Measurements from ENCODE around the gene IDH2. TPM values are rescaled to one million over a fixed set of nuclear protein-coding genes. Genes with fewer than 3 reads are reported as not detected.
A peak's percentile ranks its signal among the peaks of the same experiment; 100 is the strongest.
"Not testable (repeated sequence)": the region's sequence is repeated elsewhere in the genome, so short reads cannot be mapped to it uniquely, and the experiment has no call there.

The IDH2 gene
- total RNA-seq, result 100 to 1,000 TPM in 2 of 4 donors, 10 to 100 TPM in 2; 60.7 to 155 (median 103) TPM

- Histone ChIP-seq H3K9me3 (no peaks in the 10 kb centered on the region), H3K36me3 (no peaks in the 10 kb centered on the region), H3K4me1 (peaks cover 37 to 93% (median 70%) of the 10 kb centered on the region in 3 donors), H3K4me3 (peak within 1 kb of the TSS; percentile 69 to 98 (median 92)), H3K27me3 (no peaks in the 10 kb centered on the region), H3K27ac (peak within 1 kb of the TSS; percentile 96 to 98 (median 97))
- intact Hi-C loops (cut with DNase I), result no loop called here
- WGBS, 2 donors, result 0 to 5% methylated on average over 3 to 6 of the region's 104 CpGs
- TF ChIP-seq CTCF (IDR thresholded peaks at IDR 0.05), result peak in 1 of 6 experiments; percentile 8
- peak in 3 of 4 donors; percentile 77 to 93 (median 91) for TF ChIP-seq POLR2A (IDR thresholded peaks at IDR 0.05)
- no peak for DNase-seq
Measured at GRCh38 chr15:90101969-90102890, at the start of gene IDH2. Gene IDH2 (minus strand): TSS chr15:90102468. CDS start chr15:90102390, 78 bp downstream.

GRCh38 chr15:90150551-90150950 lies 48.3 kb upstream of the IDH2 start:
- H3K9me3 ChIP-seq; H3K27me3 ChIP-seq; intact Hi-C loops (cut with DNase I); H3K27ac ChIP-seq; DNase-seq; H3K4me3 ChIP-seq; H3K36me3 ChIP-seq: not testable (repeated sequence)
- peaks cover 4 to 15% (median 5%) of the 10 kb centered on the region in 3 donors for H3K4me1 ChIP-seq
- WGBS, 2 donors, result 86 to 94% methylated on average over 8 to 10 of the region's 10 CpGs

GRCh38 chr15:90149609-90150340 lies 47.5 kb upstream of the IDH2 start:
- DNase-seq, result no peak
- intact Hi-C loops (cut with DNase I), result no loop called here
- no peaks in the 10 kb centered on the region for H3K27me3 ChIP-seq
- no peak overlapping the region for H3K4me3 ChIP-seq
- H3K9me3 ChIP-seq, result no peaks in the 10 kb centered on the region
- no peak overlapping the region for H3K27ac ChIP-seq
- WGBS, 2 donors, result 77 to 93% methylated on average over 4 to 9 of the region's 14 CpGs
- TF ChIP-seq CTCF (IDR thresholded peaks at IDR 0.05) (no peak), POLR2A (IDR thresholded peaks at IDR 0.05) (no peak)
- no peaks in the 10 kb centered on the region for H3K36me3 ChIP-seq
- H3K4me1 ChIP-seq, result peaks cover 4 to 15% (median 5%) of the 10 kb centered on the region in 3 donors

- H3K27ac ChIP-seq; DNase-seq; H3K36me3 ChIP-seq; H3K4me3 ChIP-seq; H3K4me1 ChIP-seq; intact Hi-C loops (cut with DNase I); H3K27me3 ChIP-seq; H3K9me3 ChIP-seq: not testable (repeated sequence)
- WGBS, 2 donors, result 92 to 93% methylated on average over 6 to 7 of the region's 7 CpGs
Measured at GRCh38 chr15:90146198-90146761, 44.0 kb upstream of the IDH2 start.

- Histone ChIP-seq H3K36me3 (no peaks in the 10 kb centered on the region), H3K9me3 (no peaks in the 10 kb centered on the region), H3K4me1 (peaks cover 0 to 9% (median 4%) of the 10 kb centered on the region in 3 donors), H3K27me3 (no peaks in the 10 kb centered on the region), H3K27ac (no peak overlapping the region), H3K4me3 (no peak overlapping the region)
- 84 to 88% methylated on average over 4 of the region's 4 CpGs for WGBS, 2 donors
- TF ChIP-seq POLR2A (IDR thresholded peaks at IDR 0.05) (no peak), CTCF (IDR thresholded peaks at IDR 0.05) (no peak)
- DNase-seq, result no peak
- intact Hi-C loops (cut with DNase I), result no loop called here
Measured at GRCh38 chr15:90145761-90146160, 43.5 kb upstream of the IDH2 start.

Measured in esophagus squamous epithelium (tissue), 5 donors.